OCI-LY3 (cell line): Measurements from ENCODE around the gene SLC25A5.
"Not testable (repeated sequence)": the region's sequence is repeated elsewhere in the genome, so short reads cannot be mapped to it uniquely, and the experiment has no call there.

Experiments
- H2AFZ ChIP-seq: fragments of 200-600, 300-600 bp; shearing (Covaris generic); 2 replicates; pipeline ENCODE4 v1.6.0; 2014; ENCODE audit warnings: antibody characterized with exemption, low read depth, low read length
- H3K27ac ChIP-seq: fragments of 200-600, 300-600 bp; sonication (generic); 2 replicates; pipeline ENCODE4 v1.5.1; 2014; ENCODE audit warnings: mild to moderate bottlenecking, low read length, moderate library complexity, mixed read lengths
- H3K27me3 ChIP-seq: fragments of 200-600, 300-600 bp; sonication (generic); 2 replicates; pipeline ENCODE4 v1.6.1; 2014; ENCODE audit warnings: low read depth, low read length, mixed read lengths
- H3K36me3 ChIP-seq: fragments of 200-600, 300-600 bp; sonication (generic); replicated peaks from 2 replicates; pipeline ENCODE3; 2014; ENCODE audit warnings: low read depth, low read length, mixed read lengths
- H3K4me1 ChIP-seq: fragments of 300-600, 200-600 bp; sonication (generic); 2 replicates; pipeline ENCODE4 v1.6.1; 2014; ENCODE audit warnings: low read length, mixed read lengths
- H3K4me2 ChIP-seq: fragments of 200-600, 300-600 bp; sonication (generic); 2 replicates; pipeline ENCODE4 v1.6.1; 2014; ENCODE audit warnings: low read length, mixed read lengths
- H3K4me3 ChIP-seq: fragments of 300-600, 200-600 bp; sonication (generic); 2 replicates; pipeline ENCODE4 v1.5.1; 2014; ENCODE audit warnings: antibody characterized with exemption, mild to moderate bottlenecking, low read length, moderate library complexity
- H3K79me2 ChIP-seq: fragments of 300-600, 200-600 bp; shearing (Covaris generic); 2 replicates; pipeline ENCODE4 v1.6.1; 2014; ENCODE audit warnings: mild to moderate bottlenecking, low read length, mixed read lengths
- H3K9ac ChIP-seq: fragments of 300-600, 200-600 bp; shearing (Covaris generic); 2 replicates; pipeline ENCODE4 v1.6.0; 2014; ENCODE audit warnings: mild to moderate bottlenecking, low read length, moderate library complexity
- H3K9me3 ChIP-seq: fragments of 200-600, 300-600 bp; shearing (Covaris generic); 2 replicates; pipeline ENCODE4 v1.6.1; 2014; ENCODE audit warnings: low read length, mixed read lengths; ENCODE audit not compliant: insufficient read depth
- H4K20me1 ChIP-seq: fragments of 200-600, 300-600 bp; sonication (generic); 2 replicates; pipeline ENCODE4 v1.6.1; 2016; ENCODE audit warnings: low read length, mixed read lengths; ENCODE audit not compliant: insufficient read depth
- EZH2phosphoT487 ChIP-seq: fragments of 200-600 bp; shearing (Covaris generic); IDR thresholded peaks from 2 replicates; pipeline ENCODE4 v1.6.1; 2018; ENCODE audit warnings: antibody characterized with exemption, mixed run types, low read depth
- TF ChIP-seq, protein P1 (sequence below): fragments of 200-600, 300-600 bp; sonication (generic); IDR thresholded peaks from 2 replicates; pipeline ENCODE4 v1.5.1; 2014; ENCODE audit warnings: antibody characterized with exemption, low read length, low read depth

Gene SLC25A5

GRCh38 chrX:119482041-119482440, 13.8 kb downstream of the SLC25A5 start:
- peaks cover 7% of the 10 kb centered on the region for H3K4me1 ChIP-seq
- H3K79me2 ChIP-seq: no peaks in the 10 kb centered on the region
- no peak for TF ChIP-seq EZH2phosphoT487
- TF ChIP-seq, protein P1, sequence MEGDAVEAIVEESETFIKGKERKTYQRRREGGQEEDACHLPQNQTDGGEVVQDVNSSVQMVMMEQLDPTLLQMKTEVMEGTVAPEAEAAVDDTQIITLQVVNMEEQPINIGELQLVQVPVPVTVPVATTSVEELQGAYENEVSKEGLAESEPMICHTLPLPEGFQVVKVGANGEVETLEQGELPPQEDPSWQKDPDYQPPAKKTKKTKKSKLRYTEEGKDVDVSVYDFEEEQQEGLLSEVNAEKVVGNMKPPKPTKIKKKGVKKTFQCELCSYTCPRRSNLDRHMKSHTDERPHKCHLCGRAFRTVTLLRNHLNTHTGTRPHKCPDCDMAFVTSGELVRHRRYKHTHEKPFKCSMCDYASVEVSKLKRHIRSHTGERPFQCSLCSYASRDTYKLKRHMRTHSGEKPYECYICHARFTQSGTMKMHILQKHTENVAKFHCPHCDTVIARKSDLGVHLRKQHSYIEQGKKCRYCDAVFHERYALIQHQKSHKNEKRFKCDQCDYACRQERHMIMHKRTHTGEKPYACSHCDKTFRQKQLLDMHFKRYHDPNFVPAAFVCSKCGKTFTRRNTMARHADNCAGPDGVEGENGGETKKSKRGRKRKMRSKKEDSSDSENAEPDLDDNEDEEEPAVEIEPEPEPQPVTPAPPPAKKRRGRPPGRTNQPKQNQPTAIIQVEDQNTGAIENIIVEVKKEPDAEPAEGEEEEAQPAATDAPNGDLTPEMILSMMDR: no peak
- no peaks in the 10 kb centered on the region for H3K9me3 ChIP-seq
- H3K27ac ChIP-seq: no peak overlapping the region
- no peaks in the 10 kb centered on the region for H3K27me3 ChIP-seq
- peak overlapping the region; percentile 78 for H3K4me2 ChIP-seq
- peak overlapping the region; percentile 48 for H3K9ac ChIP-seq
- no peaks in the 10 kb centered on the region for H3K36me3 ChIP-seq
- peak overlapping the region; percentile 70 for H3K4me3 ChIP-seq
- peak overlapping the region; percentile 89 for H2AFZ ChIP-seq
- H4K20me1 ChIP-seq: no peaks in the 10 kb centered on the region

DNA sequence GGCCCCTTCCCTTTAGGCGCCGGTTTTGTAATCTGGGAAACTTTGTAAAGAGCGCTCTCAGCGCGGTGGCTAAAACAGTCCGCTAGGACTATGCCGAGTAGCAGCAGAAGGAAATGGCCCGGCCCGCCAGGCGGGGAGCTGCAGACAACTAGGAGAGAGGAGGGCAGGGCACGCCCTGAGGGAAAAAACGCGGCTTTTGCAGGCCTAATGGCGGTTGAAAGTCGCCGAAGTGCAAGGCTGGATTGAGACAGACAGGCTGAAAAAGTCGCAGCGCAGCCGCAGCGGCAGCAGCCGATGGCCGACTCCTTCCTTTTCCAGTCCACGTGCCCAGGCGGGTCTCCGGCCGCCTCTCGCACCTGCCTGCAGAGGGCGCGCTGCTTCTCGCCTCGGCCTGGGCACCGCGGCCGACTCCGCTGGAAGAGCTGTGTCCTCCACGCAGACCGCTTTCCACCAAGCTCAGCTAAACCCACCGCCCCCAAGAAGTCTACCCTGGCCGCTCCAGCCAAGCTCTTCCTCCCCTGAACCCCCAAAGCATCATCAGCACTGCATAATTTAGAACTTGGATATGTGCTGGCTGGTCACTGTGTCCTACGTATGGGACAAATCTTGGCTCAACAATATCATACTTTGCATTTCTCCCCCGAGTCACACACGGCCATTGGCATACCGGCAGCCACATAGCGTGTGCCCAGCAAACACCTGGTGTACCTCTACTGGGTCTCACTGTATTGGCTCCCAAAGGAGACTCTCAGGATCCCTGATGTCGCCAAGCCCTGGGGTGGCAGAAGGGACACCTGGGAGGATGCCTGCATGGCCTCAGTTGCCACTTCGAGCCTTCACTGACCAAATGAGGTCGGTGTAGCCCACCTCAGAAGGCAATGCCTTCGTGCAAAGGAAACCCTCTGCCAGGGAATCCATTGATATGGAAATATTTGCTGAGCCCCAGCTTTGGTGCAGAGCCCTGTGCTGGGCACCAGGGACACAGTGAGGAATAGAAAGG, 14.5 kb downstream of the SLC25A5 start:
- H3K4me2 ChIP-seq: peak overlapping the region; percentile 78
- peak overlapping the region; percentile 89 for H2AFZ ChIP-seq
- H3K9ac ChIP-seq: peak overlapping the region; percentile 48
- H3K36me3 ChIP-seq: no peaks in the 10 kb centered on the region
- H3K27ac ChIP-seq: no peak overlapping the region
- TF ChIP-seq, protein P1: peak; percentile 51
- TF ChIP-seq EZH2phosphoT487: no peak
- peak overlapping the region; percentile 70 for H3K4me3 ChIP-seq
- peaks cover 7% of the 10 kb centered on the region for H3K4me1 ChIP-seq
- H3K9me3 ChIP-seq: no peaks in the 10 kb centered on the region
- no peaks in the 10 kb centered on the region for H3K27me3 ChIP-seq
- no peaks in the 10 kb centered on the region for H4K20me1 ChIP-seq
- H3K79me2 ChIP-seq: no peaks in the 10 kb centered on the region

GRCh38 chrX:119486745-119487144, 18.5 kb downstream of the SLC25A5 start:
- Histone ChIP-seq H3K4me1 (peaks cover 7% of the 10 kb centered on the region), H3K4me3 (no peak overlapping the region), H3K79me2 (no peaks in the 10 kb centered on the region), H3K9me3 (no peaks in the 10 kb centered on the region), H3K27me3 (no peaks in the 10 kb centered on the region), H3K36me3 (no peaks in the 10 kb centered on the region), H4K20me1 (no peaks in the 10 kb centered on the region), H3K27ac (no peak overlapping the region), H2AFZ (no peak overlapping the region), H3K4me2 (no peak overlapping the region), H3K9ac (no peak overlapping the region)
- TF ChIP-seq, protein P1: no peak
- no peak for TF ChIP-seq EZH2phosphoT487

GRCh38 chrX:119487766-119488165, 19.5 kb downstream of the SLC25A5 start:
- not testable (repeated sequence) for H3K79me2 ChIP-seq, H3K36me3 ChIP-seq, H3K27me3 ChIP-seq, H3K27ac ChIP-seq, H3K4me1 ChIP-seq, H3K4me2 ChIP-seq, H4K20me1 ChIP-seq, H2AFZ ChIP-seq, H3K4me3 ChIP-seq, H3K9me3 ChIP-seq, H3K9ac ChIP-seq
